IMR-90 (cell line): ENCODE data around the gene STX18. TPM values are rescaled to one million over a fixed set of nuclear protein-coding genes. Genes with fewer than 3 reads are reported as not detected.

Experiments
- ATAC-seq: fragments of 200-7000 bp; cut with Tn5 transposase; 2 replicates; pipeline ENCODE4 v1.9.1; 2020; ENCODE audit warnings: low read depth, mild to moderate bottlenecking, moderate library complexity
- BruUV-seq: library from RNA; stranded (reverse); fragments of 400-500 nt; replicated peaks from 2 replicates; lab custom pipeline; 2021; lab: Mats Ljungman, UMichigan
- CTCF ChIA-PET: fragments of 300-600 bp; formaldehyde crosslinking; extraction: SDS; loops from one replicate; lab custom pipeline; 2021; ENCODE audit warnings: antibody characterized with exemption; lab: Yijun Ruan, JAX
- POLR2A ChIA-PET: fragments of 300-600 bp; sonication (Branson Sonifier 250); formaldehyde crosslinking; loops from one replicate; lab custom pipeline; 2022; ENCODE audit warnings: antibody characterized with exemption; ENCODE audit not compliant: unreplicated experiment; lab: Charles Lee
- DNase-seq: peaks from one replicate; pipeline ENCODE4 v3.0.0; 2013
- H2AFZ ChIP-seq: replicated peaks from 2 replicates; pipeline ENCODE3; 2013; ENCODE audit warnings: low read length, mild to moderate bottlenecking; ENCODE audit not compliant: poor library complexity
- H2AK5ac ChIP-seq: 2 replicates; pipeline ENCODE4 v1.6.1; 2013; ENCODE audit warnings: low read depth, low read length, inconsistent platforms
- H2AK9ac ChIP-seq: replicated peaks from 2 replicates; pipeline ENCODE3; 2013; ENCODE audit warnings: mild to moderate bottlenecking, low read depth, low read length, moderate library complexity; ENCODE audit not compliant: poor library complexity
- H2BK120ac ChIP-seq: 2 replicates; pipeline ENCODE4 v1.6.1; 2013; ENCODE audit warnings: low read depth, low read length, inconsistent platforms
- H2BK15ac ChIP-seq: 3 replicates; pipeline ENCODE4 v1.6.1; 2013; ENCODE audit warnings: low read depth, low read length, inconsistent platforms
- H2BK20ac ChIP-seq: 2 replicates; pipeline ENCODE4 v1.6.1; 2013; ENCODE audit warnings: low read depth, mild to moderate bottlenecking, inconsistent platforms, low read length, moderate library complexity
- H2BK5ac ChIP-seq: 2 replicates; pipeline ENCODE4 v1.6.1; 2013; ENCODE audit warnings: mild to moderate bottlenecking, low read depth, low read length, inconsistent platforms; ENCODE audit not compliant: poor library complexity, severe bottlenecking
- H3K14ac ChIP-seq: replicated peaks from 2 replicates; pipeline ENCODE4 v1.6.1; 2013; ENCODE audit warnings: low read depth, low read length, inconsistent platforms
- H3K18ac ChIP-seq: 2 replicates; pipeline ENCODE4 v1.6.1; 2013; ENCODE audit warnings: low read depth, low read length, control low read depth
- H3K23ac ChIP-seq: 2 replicates; pipeline ENCODE4 v1.6.1; 2013; ENCODE audit warnings: low read depth, low read length, inconsistent platforms
- H3K27ac ChIP-seq: 2 replicates; pipeline ENCODE4 v1.5.1; 2013; ENCODE audit warnings: mild to moderate bottlenecking, control low read depth, low read length; ENCODE audit not compliant: insufficient read depth
- H3K27me3 ChIP-seq: 2 replicates; pipeline ENCODE4 v1.6.1; 2013; ENCODE audit warnings: low read length; ENCODE audit not compliant: control insufficient read depth, insufficient read depth
- H3K36me3 ChIP-seq: 2 replicates; pipeline ENCODE4 v1.6.1; 2013; ENCODE audit warnings: low read length, mixed read lengths; ENCODE audit not compliant: control insufficient read depth, insufficient read depth
- H3K4ac ChIP-seq: 2 replicates; pipeline ENCODE4 v1.6.1; 2013; ENCODE audit warnings: low read depth, low read length, inconsistent platforms
- H3K4me1 ChIP-seq: 2 replicates; pipeline ENCODE4 v1.6.1; 2013; ENCODE audit warnings: low read length, mixed read lengths; ENCODE audit not compliant: control insufficient read depth, insufficient read depth
- H3K4me2 ChIP-seq: 2 replicates; pipeline ENCODE4 v1.6.1; 2013; ENCODE audit warnings: low read depth, mild to moderate bottlenecking, control low read depth, low read length, moderate library complexity
- H3K4me3 ChIP-seq: 2 replicates; pipeline ENCODE4 v1.5.1; 2013; ENCODE audit warnings: low read depth, mild to moderate bottlenecking, control low read depth, low read length, moderate library complexity; ENCODE audit not compliant: insufficient read depth
- H3K56ac ChIP-seq: 2 replicates; pipeline ENCODE4 v1.6.1; 2013; ENCODE audit warnings: low read length, inconsistent platforms; ENCODE audit not compliant: insufficient read depth; ENCODE audit errors: extremely low read depth
- H3K79me1 ChIP-seq, 2 experiments: 2 replicates each; pipeline ENCODE4 v1.6.1; 2013; ENCODE audit warnings: low read length in 2 of 2, inconsistent platforms in 1 of 2, low read depth in 1 of 2
- H3K9ac ChIP-seq: 2 replicates; pipeline ENCODE4 v1.6.1; 2013; ENCODE audit warnings: low read depth, low read length, control low read depth
- H3K9me1 ChIP-seq: 2 replicates; pipeline ENCODE4 v1.6.1; 2013; ENCODE audit warnings: low read length, inconsistent platforms; ENCODE audit not compliant: insufficient read depth
- H3K9me3 ChIP-seq: 2 replicates; pipeline ENCODE4 v1.6.1; 2013; ENCODE audit warnings: low read length; ENCODE audit not compliant: control insufficient read depth, insufficient read depth
- H4K20me1 ChIP-seq: 2 replicates; pipeline ENCODE4 v1.6.1; 2013; ENCODE audit warnings: low read length, inconsistent platforms; ENCODE audit not compliant: insufficient read depth
- H4K5ac ChIP-seq: 2 replicates; pipeline ENCODE4 v1.6.1; 2013; ENCODE audit warnings: mild to moderate bottlenecking, low read depth, low read length, control low read depth
- H4K8ac ChIP-seq, 2 experiments: 2 replicates each; pipeline ENCODE4 v1.6.1; 2013; ENCODE audit warnings: low read depth in 2 of 2, low read length in 2 of 2, control low read depth in 1 of 2, inconsistent platforms in 1 of 2
- H4K91ac ChIP-seq: 2 replicates; pipeline ENCODE4 v1.6.1; 2013; ENCODE audit warnings: low read depth, low read length, inconsistent platforms; ENCODE audit not compliant: insufficient read depth
- CEBPB ChIP-seq: IDR thresholded peaks from 2 replicates; pipeline ENCODE4 v1.6.1; 2012; ENCODE audit warnings: low read depth, low read length, improper control_type of control experiment
- CHD1 ChIP-seq: IDR thresholded peaks from 2 replicates; pipeline ENCODE4 v1.6.1; 2012; ENCODE audit warnings: low read depth, low read length, improper control_type of control experiment
- FOS ChIP-seq: fragments of 150-350 bp; IDR thresholded peaks from 2 replicates; pipeline ENCODE4 v1.6.1; 2016; ENCODE audit warnings: low read depth, low read length
- MAFK ChIP-seq: IDR thresholded peaks from 2 replicates; pipeline ENCODE4 v1.6.1; 2012; ENCODE audit warnings: low read depth, low read length, improper control_type of control experiment
- MAZ ChIP-seq: IDR thresholded peaks from 2 replicates; pipeline ENCODE4 v1.6.1; 2012; ENCODE audit warnings: low read depth, mild to moderate bottlenecking, low read length, improper control_type of control experiment, moderate library complexity, borderline replicate concordance
- MXI1 ChIP-seq: IDR thresholded peaks from 2 replicates; pipeline ENCODE4 v1.6.1; 2012; ENCODE audit warnings: low read depth, mild to moderate bottlenecking, low read length, moderate library complexity, borderline replicate concordance
- NFE2L2 ChIP-seq: fragments of 150-350 bp; IDR thresholded peaks from 2 replicates; pipeline ENCODE4 v1.6.1; 2016; ENCODE audit warnings: low read depth, mild to moderate bottlenecking, low read length
- POLR2A ChIP-seq: IDR thresholded peaks from 2 replicates; pipeline ENCODE4 v1.6.1; 2012; ENCODE audit warnings: mild to moderate bottlenecking, low read depth, low read length
- RCOR1 ChIP-seq: IDR thresholded peaks from 2 replicates; pipeline ENCODE4 v1.6.1; 2012; ENCODE audit warnings: mild to moderate bottlenecking, low read length, improper control_type of control experiment; ENCODE audit not compliant: insufficient replicate concordance
- RFX5 ChIP-seq: IDR thresholded peaks from 2 replicates; pipeline ENCODE4 v1.8.0; 2012; ENCODE audit warnings: low read depth, mild to moderate bottlenecking, low read length, moderate library complexity
- SMC3 ChIP-seq: fragments of 150-350 bp; IDR thresholded peaks from 2 replicates; pipeline ENCODE4 v1.6.1; 2016; ENCODE audit warnings: low read depth, mild to moderate bottlenecking, antibody characterized with exemption, low read length, moderate library complexity
- USF2 ChIP-seq: fragments of 150-350 bp; IDR thresholded peaks from 2 replicates; pipeline ENCODE4 v1.6.1; 2017; ENCODE audit warnings: mild to moderate bottlenecking, antibody characterized with exemption, low read length, low read depth
- WGBS, 2 experiments: methylation state at CpG; one replicate each; pipeline versions ENCODE4 v1.1.5 to v1.1.7; 2013; ENCODE audit warnings: missing lambda C conversion rate in 2 of 2; ENCODE audit not compliant: insufficient read length in 1 of 2; ENCODE audit errors: extremely low coverage in 2 of 2; 5-methylcytosine and 5-hydroxymethylcytosine counted together
- dilution Hi-C: fragments of 300-500 bp; cut with HindIII; formaldehyde crosslinking; loops from one replicate; pipeline ENCODE4 v1.14.3; 2018; ENCODE audit warnings: low sequenced_read_pairs; ENCODE audit not compliant: unreplicated experiment
- in situ Hi-C: fragments of 300-500 bp; cut with MboI; formaldehyde crosslinking; loops from 3 replicates; pipeline ENCODE4 v1.14.3; 2019; ENCODE audit warnings: low sequenced_read_pairs, inconsistent platforms, mixed read lengths
- intact Hi-C: fragments of 100-400 bp; cut with micrococcal nuclease; formaldehyde crosslinking; loops from 2 replicates; pipeline ENCODE4 v1.10.0; 2022
- polyA plus RNA-seq, 3 experiments: library from polyadenylated mRNA; depleted of rRNA; stranded (reverse); fragments of >200 nt; gene quantifications; 2 replicates each; pipeline ENCODE4 v1.2.3, GENCODE V29; 2012; ENCODE audit warnings: low replicate concordance in 1 of 3
- total RNA-seq: library from RNA; depleted of rRNA; stranded (reverse); fragments of >200 nt; gene quantifications from 2 replicates; pipeline ENCODE4 v1.2.3, GENCODE V29; 2012

Gene STX18
- total and polyA plus RNA-seq, 2 of the 4 experiments (the other 2 are of a cell fraction), result 20.1 to 23.4 TPM

- ChIA-PET POLR2A (no interaction called here), CTCF (no interaction called here)
- Histone ChIP-seq H4K91ac (no peak overlapping the region), H3K27ac (no peak overlapping the region), H3K9me3 (no peaks in the 10 kb centered on the region), H3K18ac (no peak overlapping the region), H3K23ac (no peak overlapping the region), H4K20me1 (peaks cover 9% of the 10 kb centered on the region), H2AK5ac (no peak overlapping the region), H3K4me1 (peaks cover 4% of the 10 kb centered on the region), H2BK20ac (no peak overlapping the region), H4K5ac (no peak overlapping the region), H2AK9ac (no peak overlapping the region), H2BK5ac (no peak overlapping the region), H4K8ac (no peak overlapping the region), H3K9me1 (peaks cover 6% of the 10 kb centered on the region), H2AFZ (no peak overlapping the region), H3K9ac (no peak overlapping the region), H3K27me3 (no peaks in the 10 kb centered on the region), H3K56ac (no peak overlapping the region), H2BK120ac (no peak overlapping the region), H3K36me3 (no peaks in the 10 kb centered on the region), H3K79me1 (peaks cover 21 to 36% of the 10 kb centered on the region in 2 experiments), H3K14ac (no peak overlapping the region), H3K4me3 (no peak overlapping the region), H3K4ac (no peak overlapping the region), H3K4me2 (no peak overlapping the region), H2BK15ac (no peak overlapping the region)
- TF ChIP-seq RFX5, result no peak
- TF ChIP-seq CEBPB, result no peak
- TF ChIP-seq RCOR1, result no peak
- TF ChIP-seq MAZ, result no peak
- no peak for TF ChIP-seq MAFK
- no peak for TF ChIP-seq POLR2A
- TF ChIP-seq FOS, result no peak
- TF ChIP-seq MXI1, result no peak
- TF ChIP-seq CHD1, result no peak
- TF ChIP-seq USF2, result no peak
- TF ChIP-seq SMC3, result no peak
- TF ChIP-seq NFE2L2, result no peak
- no peak for ATAC-seq
- intact Hi-C loops, result no loop called here
- BruUV-seq, result no TSS peak
- in situ Hi-C loops, result no loop called here
- no peak for DNase-seq
- dilution Hi-C loops, result no loop called here
- 67% methylated on average over 1 of the region's 4 CpGs; no CpG with 5 or more reads in 1 of the 2 experiments for WGBS, 2 experiments
Observed at GRCh38 chr4:4499438-4500123, 42.3 kb downstream of the STX18 start.
